ENCODE data around the gene SMIM15.
A peak's percentile ranks its signal among the peaks of the same experiment; 100 is the strongest.
"Not testable (repeated sequence)": the region's sequence is repeated elsewhere in the genome, so short reads cannot be mapped to it uniquely, and the experiment has no call there.

The SMIM15 gene

DNA sequence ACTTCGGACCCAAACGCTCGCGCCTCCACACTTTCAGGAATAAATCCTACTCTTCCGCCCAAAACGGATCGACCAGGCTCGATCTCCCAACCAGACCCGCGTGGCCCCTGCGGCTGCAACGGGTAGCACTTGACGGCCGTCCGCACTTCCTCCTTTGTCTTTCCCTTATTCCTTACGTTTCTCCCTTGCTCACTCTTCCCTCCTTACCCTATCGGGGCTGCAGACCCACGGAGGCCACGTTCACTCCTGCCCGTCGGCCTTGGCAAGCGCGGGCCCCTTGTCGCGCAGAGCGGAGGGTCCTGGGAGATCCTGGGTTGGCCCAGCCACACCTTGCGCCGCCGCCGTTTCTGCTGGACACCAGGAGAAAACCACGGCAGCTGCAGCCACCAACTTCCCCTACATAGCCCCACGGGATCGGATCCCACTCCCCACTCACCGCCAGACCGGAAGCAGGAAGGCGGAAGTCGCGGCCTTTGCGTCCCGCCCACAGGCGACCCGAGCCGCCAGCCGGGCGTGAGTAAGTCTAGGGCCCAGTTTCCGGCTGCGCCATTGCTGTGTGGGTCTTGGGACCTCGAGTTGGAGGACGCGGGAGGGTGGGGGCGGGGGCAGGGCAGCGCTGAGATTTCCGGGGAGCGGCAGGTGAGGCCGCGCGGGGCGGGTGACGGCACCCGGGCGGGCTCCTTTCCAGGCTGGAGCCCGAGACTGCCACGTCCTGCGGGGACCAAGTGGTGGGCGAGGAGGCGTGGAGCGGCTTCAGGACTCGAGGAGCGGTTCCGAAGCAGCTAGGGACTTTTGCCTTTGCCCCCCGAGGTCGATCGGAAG, at the start of gene SMIM15:
SMIM15 (minus strand) TSS at position 459 of the 822 bp plus-strand sequence. CDS start 2,297 bp downstream, outside the sequence.
- H3K27me3 Mint-ChIP-seq (ENCODE audit: low read depth): no peaks in the 10 kb centered on the region
- peak within 1 kb of the TSS; percentile 94 for H3K27ac Mint-ChIP-seq
- H3K4me3 Mint-ChIP-seq: peak within 1 kb of the TSS; percentile 94
- H3K9me3 Mint-ChIP-seq: peaks cover 4% of the 10 kb centered on the region
- H3K4me1 Mint-ChIP-seq (ENCODE audit: low read depth): peaks cover 30% of the 10 kb centered on the region
- H3K36me3 Mint-ChIP-seq (ENCODE audit: low read depth): peaks cover 41% of the 10 kb centered on the region

DNA sequence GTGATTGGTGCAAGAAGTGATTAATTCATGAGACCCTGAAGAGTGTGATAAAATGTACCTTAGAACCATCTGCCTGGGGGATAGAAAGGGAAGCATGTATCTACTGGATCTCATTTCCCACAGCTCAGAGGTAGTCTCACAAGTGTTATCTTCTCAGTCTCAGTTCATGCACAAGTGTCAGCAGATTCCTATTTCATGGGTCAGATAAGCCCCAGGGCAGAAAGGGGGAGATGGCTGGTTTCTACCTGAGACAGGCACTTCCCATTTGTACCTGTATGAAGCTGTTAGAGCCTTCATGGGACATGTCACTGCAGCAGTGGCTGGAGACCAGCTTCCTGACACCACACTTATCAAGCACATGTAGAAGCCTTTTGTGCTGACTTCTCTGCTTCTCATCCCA, 45.6 kb upstream of the SMIM15 start:
- Mint-ChIP-seq H3K4me3 (no peak overlapping the region), H3K4me1 (ENCODE audit: low read depth) (no peaks in the 10 kb centered on the region), H3K27me3 (ENCODE audit: low read depth) (peaks cover 7% of the 10 kb centered on the region), H3K9me3 (peaks cover 21% of the 10 kb centered on the region), H3K27ac (no peak overlapping the region), H3K36me3 (ENCODE audit: low read depth) (no peaks in the 10 kb centered on the region)

DNA sequence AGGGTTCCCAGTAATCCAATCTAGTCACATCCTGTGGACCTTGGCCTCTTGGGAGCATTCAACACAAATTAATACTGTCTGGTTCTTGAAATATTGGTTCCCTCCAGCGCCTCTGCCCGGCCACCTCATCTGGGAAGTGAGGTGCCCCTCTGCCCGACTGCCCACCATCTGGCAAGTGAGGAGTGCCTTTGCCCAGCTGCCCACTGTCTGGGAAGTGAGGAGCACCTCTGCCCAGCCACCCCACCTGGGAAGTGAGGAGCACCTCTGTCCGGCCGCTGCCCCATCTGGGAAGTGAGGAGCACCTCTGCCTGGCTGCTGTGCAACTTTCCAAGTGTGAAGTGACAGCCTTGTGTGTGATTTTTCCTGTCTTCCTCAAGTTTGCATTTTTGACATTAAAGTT, 42.7 kb upstream of the SMIM15 start:
- H3K27ac Mint-ChIP-seq: no peak overlapping the region
- H3K36me3 Mint-ChIP-seq (ENCODE audit: low read depth): no peaks in the 10 kb centered on the region
- no peak overlapping the region for H3K4me3 Mint-ChIP-seq
- H3K4me1 Mint-ChIP-seq (ENCODE audit: low read depth): no peaks in the 10 kb centered on the region
- peaks cover 7% of the 10 kb centered on the region for H3K27me3 Mint-ChIP-seq (ENCODE audit: low read depth)
- peaks cover 21% of the 10 kb centered on the region for H3K9me3 Mint-ChIP-seq

GRCh38 chr5:61202213-61202612, 39.9 kb upstream of the SMIM15 start:
- H3K4me3 Mint-ChIP-seq: no peak overlapping the region
- no peak overlapping the region for H3K27ac Mint-ChIP-seq
- no peaks in the 10 kb centered on the region for H3K36me3 Mint-ChIP-seq (ENCODE audit: low read depth)
- peaks cover 22% of the 10 kb centered on the region for H3K9me3 Mint-ChIP-seq
- no peaks in the 10 kb centered on the region for H3K4me1 Mint-ChIP-seq (ENCODE audit: low read depth)
- H3K27me3 Mint-ChIP-seq (ENCODE audit: low read depth): peaks cover 8% of the 10 kb centered on the region

- no peak overlapping the region for H3K27ac Mint-ChIP-seq
- peaks cover 4% of the 10 kb centered on the region for H3K4me1 Mint-ChIP-seq (ENCODE audit: low read depth)
- peaks cover 17% of the 10 kb centered on the region for H3K9me3 Mint-ChIP-seq
- peaks cover 8% of the 10 kb centered on the region for H3K27me3 Mint-ChIP-seq (ENCODE audit: low read depth)
- no peak overlapping the region for H3K4me3 Mint-ChIP-seq
- H3K36me3 Mint-ChIP-seq (ENCODE audit: low read depth): no peaks in the 10 kb centered on the region
Measured at GRCh38 chr5:61200582-61201155, 38.4 kb upstream of the SMIM15 start.

- no peak overlapping the region for H3K4me3 Mint-ChIP-seq
- H3K27me3 Mint-ChIP-seq (ENCODE audit: low read depth): peaks cover 10% of the 10 kb centered on the region
- H3K9me3 Mint-ChIP-seq: peaks cover 12% of the 10 kb centered on the region
- peaks cover 4% of the 10 kb centered on the region for H3K4me1 Mint-ChIP-seq (ENCODE audit: low read depth)
- H3K27ac Mint-ChIP-seq: no peak overlapping the region
- H3K36me3 Mint-ChIP-seq (ENCODE audit: low read depth): no peaks in the 10 kb centered on the region
Measured at GRCh38 chr5:61198606-61199005, 36.3 kb upstream of the SMIM15 start.

- H3K27ac Mint-ChIP-seq; H3K27me3 Mint-ChIP-seq (ENCODE audit: low read depth): not testable (repeated sequence)
- H3K9me3 Mint-ChIP-seq: peaks cover 11% of the 10 kb centered on the region
Measured at GRCh38 chr5:61187826-61188225, 25.6 kb upstream of the SMIM15 start.

DNA sequence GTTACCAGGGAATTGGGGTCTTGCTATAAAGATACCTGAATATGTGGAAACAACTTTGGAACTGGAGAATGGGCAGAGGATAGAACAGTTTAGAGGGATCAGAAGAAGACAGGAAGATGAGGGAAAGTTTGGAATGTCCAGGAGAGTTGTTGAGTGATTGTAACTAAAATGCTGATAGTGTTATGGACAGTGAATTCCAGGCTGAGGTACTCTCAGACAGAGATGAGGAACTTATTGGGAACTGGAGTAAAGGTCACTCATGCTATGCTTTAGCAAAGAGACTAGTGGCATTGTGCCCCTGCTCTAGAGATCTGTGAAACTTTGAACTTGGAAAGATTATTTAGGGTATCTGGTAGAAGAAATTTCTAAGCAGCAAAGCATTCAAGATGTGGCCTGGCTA, 25.1 kb upstream of the SMIM15 start:
- H3K4me1 Mint-ChIP-seq (ENCODE audit: low read depth); H3K27ac Mint-ChIP-seq; H3K36me3 Mint-ChIP-seq (ENCODE audit: low read depth); H3K27me3 Mint-ChIP-seq (ENCODE audit: low read depth); H3K4me3 Mint-ChIP-seq: not testable (repeated sequence)
- H3K9me3 Mint-ChIP-seq: peaks cover 11% of the 10 kb centered on the region

More at GRCh38 chr5:61187826-61188225, 25.6 kb upstream of the SMIM15 start:
- H3K4me3 Mint-ChIP-seq; H3K4me1 Mint-ChIP-seq (ENCODE audit: low read depth); H3K36me3 Mint-ChIP-seq (ENCODE audit: low read depth): not testable (repeated sequence)

DNA sequence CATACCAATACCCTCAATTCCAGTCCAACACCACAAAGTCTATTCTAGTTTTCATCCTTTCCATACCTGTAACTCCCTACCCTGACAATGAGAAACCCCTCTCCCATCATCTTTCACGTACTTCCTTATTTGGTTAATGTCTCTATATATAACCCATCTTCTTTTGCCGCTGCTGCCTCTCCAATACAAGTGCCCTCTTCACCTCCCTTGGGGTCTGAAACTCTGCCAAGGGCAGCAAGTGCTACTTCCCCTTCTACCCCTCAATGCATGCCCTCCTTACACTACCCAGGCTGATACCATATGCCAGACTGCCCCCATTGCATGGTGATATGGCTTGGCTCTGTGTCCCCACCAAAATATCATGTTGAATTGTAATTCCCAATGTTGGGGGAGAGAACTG, 24.4 kb upstream of the SMIM15 start:
- Mint-ChIP-seq H3K9me3 (peaks cover 11% of the 10 kb centered on the region), H3K27me3 (ENCODE audit: low read depth) (peaks cover 4% of the 10 kb centered on the region), H3K4me3 (no peak overlapping the region), H3K27ac (no peak overlapping the region), H3K36me3 (ENCODE audit: low read depth) (no peaks in the 10 kb centered on the region), H3K4me1 (ENCODE audit: low read depth) (no peaks in the 10 kb centered on the region)

- Mint-ChIP-seq H3K27ac (no peak overlapping the region), H3K27me3 (ENCODE audit: low read depth) (no peaks in the 10 kb centered on the region), H3K4me3 (no peak overlapping the region), H3K4me1 (ENCODE audit: low read depth) (peaks cover 3% of the 10 kb centered on the region), H3K36me3 (ENCODE audit: low read depth) (no peaks in the 10 kb centered on the region), H3K9me3 (peaks cover 11% of the 10 kb centered on the region)
Measured at GRCh38 chr5:61184708-61185107, 22.4 kb upstream of the SMIM15 start.

GRCh38 chr5:61183538-61183937, 21.3 kb upstream of the SMIM15 start:
- Mint-ChIP-seq H3K27ac (no peak overlapping the region), H3K27me3 (ENCODE audit: low read depth) (no peaks in the 10 kb centered on the region), H3K4me1 (ENCODE audit: low read depth) (peaks cover 3% of the 10 kb centered on the region), H3K9me3 (peaks cover 11% of the 10 kb centered on the region), H3K36me3 (ENCODE audit: low read depth) (no peaks in the 10 kb centered on the region), H3K4me3 (no peak overlapping the region)

DNA sequence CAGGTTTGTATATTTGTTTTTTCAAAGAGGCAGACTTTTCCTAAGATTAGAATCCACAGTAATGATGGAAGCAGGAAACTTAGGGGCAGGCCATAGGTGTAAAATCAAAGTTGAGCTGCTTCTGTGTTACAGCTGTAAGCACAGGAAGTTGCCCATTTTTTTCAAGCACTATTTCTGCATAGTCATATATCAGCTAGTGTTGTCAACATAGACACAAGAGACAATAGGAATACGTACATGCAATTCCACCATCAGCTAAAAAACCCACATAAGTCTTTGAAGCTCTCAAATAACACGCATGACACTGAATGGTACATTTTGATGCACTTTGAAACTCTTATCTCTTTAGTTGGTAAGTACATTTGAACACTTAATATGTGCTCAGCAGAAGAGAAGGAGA, 20.2 kb upstream of the SMIM15 start:
- Mint-ChIP-seq H3K9me3 (peaks cover 11% of the 10 kb centered on the region), H3K4me1 (ENCODE audit: low read depth) (peaks cover 3% of the 10 kb centered on the region), H3K27ac (no peak overlapping the region), H3K4me3 (no peak overlapping the region), H3K27me3 (ENCODE audit: low read depth) (no peaks in the 10 kb centered on the region), H3K36me3 (ENCODE audit: low read depth) (no peaks in the 10 kb centered on the region)

DNA sequence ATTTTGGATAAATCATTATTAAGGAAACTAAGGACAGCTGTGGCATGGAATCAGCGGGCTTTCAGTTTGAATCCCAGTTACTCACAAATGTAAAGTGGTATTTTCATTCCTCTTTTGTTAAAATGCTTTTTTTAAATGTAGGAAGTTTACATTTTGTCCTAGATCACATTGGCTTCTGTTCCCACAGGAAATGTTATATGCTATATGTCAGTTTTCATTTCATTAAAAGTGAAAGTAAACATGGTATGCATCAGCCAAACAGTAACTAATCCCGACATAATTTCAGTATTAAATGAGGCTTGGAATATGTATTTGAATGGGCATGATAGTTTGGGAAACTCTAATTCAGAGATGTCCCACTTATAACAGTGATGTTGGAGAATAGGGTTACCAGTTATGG, 18.6 kb upstream of the SMIM15 start:
- Mint-ChIP-seq H3K4me3 (no peak overlapping the region), H3K9me3 (no peaks in the 10 kb centered on the region), H3K27ac (no peak overlapping the region), H3K36me3 (ENCODE audit: low read depth) (no peaks in the 10 kb centered on the region), H3K27me3 (ENCODE audit: low read depth) (no peaks in the 10 kb centered on the region), H3K4me1 (ENCODE audit: low read depth) (peaks cover 3% of the 10 kb centered on the region)

GRCh38 chr5:61178702-61179101, 16.4 kb upstream of the SMIM15 start:
- Mint-ChIP-seq H3K27me3 (ENCODE audit: low read depth) (no peaks in the 10 kb centered on the region), H3K36me3 (ENCODE audit: low read depth) (no peaks in the 10 kb centered on the region), H3K4me3 (no peak overlapping the region), H3K4me1 (ENCODE audit: low read depth) (peaks cover 3% of the 10 kb centered on the region), H3K27ac (no peak overlapping the region), H3K9me3 (no peaks in the 10 kb centered on the region)

DNA sequence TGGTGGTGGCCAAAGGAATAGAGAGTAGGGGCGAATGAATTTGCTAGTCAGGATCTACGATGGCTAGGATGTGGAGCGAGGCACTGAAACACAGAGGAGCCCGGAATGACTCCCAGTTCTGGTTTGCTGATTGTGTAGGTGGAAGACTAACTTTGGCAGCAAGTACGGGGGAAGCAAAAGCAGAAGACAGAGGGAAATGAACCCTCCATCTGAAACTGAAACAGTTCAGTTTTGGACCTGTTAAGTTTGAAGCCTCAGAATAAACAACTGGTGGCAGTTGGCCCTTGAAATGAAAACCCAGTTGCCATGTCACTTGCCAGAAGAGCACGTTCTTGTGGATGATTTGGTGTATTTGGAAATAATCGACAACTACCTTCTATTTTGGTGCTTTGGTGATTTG, 15.4 kb upstream of the SMIM15 start:
- no peak overlapping the region for H3K4me3 Mint-ChIP-seq
- H3K36me3 Mint-ChIP-seq (ENCODE audit: low read depth): no peaks in the 10 kb centered on the region
- H3K9me3 Mint-ChIP-seq: no peaks in the 10 kb centered on the region
- no peak overlapping the region for H3K27ac Mint-ChIP-seq
- peaks cover 3% of the 10 kb centered on the region for H3K4me1 Mint-ChIP-seq (ENCODE audit: low read depth)
- H3K27me3 Mint-ChIP-seq (ENCODE audit: low read depth): no peaks in the 10 kb centered on the region
